PFSK-1 (cell line): ENCODE data around the gene PSMB7.

Source experiments
- POLR2AphosphoS5 ChIP-seq: IDR thresholded peaks from 2 replicates; pipeline ENCODE4 v1.6.1; 2012; ENCODE audit warnings: low read depth, mild to moderate bottlenecking, control low read depth, low read length, moderate library complexity
- REST ChIP-seq, 2 experiments: IDR thresholded peaks; 2 replicates each; pipeline versions ENCODE4 v1.6.1 to v1.8.0; 2011 to 2012; ENCODE audit warnings: low read depth in 2 of 2, low read length in 2 of 2, control low read depth in 1 of 2, inconsistent platforms in 1 of 2, mild to moderate bottlenecking in 1 of 2, moderate library complexity in 1 of 2; ENCODE audit not compliant: insufficient read depth in 1 of 2

GRCh38 chr9:124372038-124372437 is 43.2 kb downstream of the PSMB7 start:
- TF ChIP-seq POLR2AphosphoS5 (no peak), REST (IDR thresholded peaks at IDR 0.05; ENCODE audit: insufficient read depth in 1 of 2, low read depth in 2 of 2, low read length in 2 of 2) (no peak)
